ENCODE results near the gene CDK6.

DNA sequence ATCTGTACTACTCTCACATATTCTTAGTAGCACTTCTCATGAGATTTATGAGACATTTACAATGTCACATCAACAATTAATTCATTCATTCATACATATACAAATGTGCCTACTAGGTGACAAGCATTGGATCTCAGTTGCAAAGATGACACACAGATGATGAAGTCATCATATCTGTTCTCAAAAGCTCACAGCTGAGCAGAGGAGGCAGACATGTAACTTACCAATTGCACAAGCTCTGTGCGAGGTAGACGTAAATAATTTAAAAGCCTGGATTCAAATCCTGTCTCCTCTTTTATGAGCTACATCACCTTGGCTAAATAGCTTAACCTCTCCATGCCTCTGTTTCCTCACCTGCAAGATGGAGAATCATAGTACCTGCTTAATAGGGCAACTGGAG is 136.8 kb downstream of the CDK6 start:
- TF ChIP-seq POLR2A (IDR thresholded peaks at IDR 0.05; ENCODE audit: low read depth, low read length): no peak
- no peak for TF ChIP-seq TAF1 (IDR thresholded peaks at IDR 0.05; ENCODE audit: borderline replicate concordance, low read depth, low read length)
